Measurements from ENCODE around the gene CACNB4.

CACNB4 gene

DNA sequence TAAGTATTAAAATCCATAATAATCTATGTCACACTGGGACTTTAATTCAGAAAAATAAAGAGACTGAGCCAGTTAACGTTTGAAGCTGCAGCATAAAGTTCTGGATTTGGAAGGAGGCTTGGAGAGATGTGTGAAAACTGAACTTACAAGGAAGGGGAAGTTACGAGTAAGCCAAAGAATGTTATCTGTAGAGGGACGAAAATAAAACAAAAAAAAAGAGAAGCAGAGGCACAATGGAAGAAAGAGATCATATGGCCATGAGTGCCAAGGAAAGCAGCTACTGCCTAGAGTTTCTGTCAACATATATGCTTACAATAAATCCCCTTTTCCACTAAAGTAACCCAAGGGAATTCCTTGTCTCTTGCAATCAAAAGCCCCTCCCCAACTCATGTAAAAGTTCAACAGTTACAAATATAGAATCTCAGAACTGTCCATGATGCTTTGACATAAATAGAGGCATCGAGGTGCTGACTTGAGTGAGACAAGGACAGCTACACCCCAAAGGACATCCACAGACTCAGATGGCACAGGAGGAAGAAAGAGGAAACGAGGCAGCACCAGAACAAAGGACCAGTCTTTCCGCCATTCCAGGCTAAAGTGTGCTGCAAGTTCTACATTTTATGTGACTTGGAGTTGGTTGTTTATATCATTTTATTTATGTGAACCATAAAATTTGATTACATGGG is 254.5 kb downstream of the CACNB4 start:
- H3K4me3 ChIP-seq (ENCODE audit: low read depth, low read length) = no peak overlapping the region
- H3K9me3 ChIP-seq (ENCODE audit: severe bottlenecking) = no peaks in the 10 kb centered on the region
- H3K27ac ChIP-seq = no peak overlapping the region
- TF ChIP-seq, protein P1, sequence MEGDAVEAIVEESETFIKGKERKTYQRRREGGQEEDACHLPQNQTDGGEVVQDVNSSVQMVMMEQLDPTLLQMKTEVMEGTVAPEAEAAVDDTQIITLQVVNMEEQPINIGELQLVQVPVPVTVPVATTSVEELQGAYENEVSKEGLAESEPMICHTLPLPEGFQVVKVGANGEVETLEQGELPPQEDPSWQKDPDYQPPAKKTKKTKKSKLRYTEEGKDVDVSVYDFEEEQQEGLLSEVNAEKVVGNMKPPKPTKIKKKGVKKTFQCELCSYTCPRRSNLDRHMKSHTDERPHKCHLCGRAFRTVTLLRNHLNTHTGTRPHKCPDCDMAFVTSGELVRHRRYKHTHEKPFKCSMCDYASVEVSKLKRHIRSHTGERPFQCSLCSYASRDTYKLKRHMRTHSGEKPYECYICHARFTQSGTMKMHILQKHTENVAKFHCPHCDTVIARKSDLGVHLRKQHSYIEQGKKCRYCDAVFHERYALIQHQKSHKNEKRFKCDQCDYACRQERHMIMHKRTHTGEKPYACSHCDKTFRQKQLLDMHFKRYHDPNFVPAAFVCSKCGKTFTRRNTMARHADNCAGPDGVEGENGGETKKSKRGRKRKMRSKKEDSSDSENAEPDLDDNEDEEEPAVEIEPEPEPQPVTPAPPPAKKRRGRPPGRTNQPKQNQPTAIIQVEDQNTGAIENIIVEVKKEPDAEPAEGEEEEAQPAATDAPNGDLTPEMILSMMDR (IDR thresholded peaks at IDR 0.05; ENCODE audit: low read depth, low read length) = no peak
- H3K36me3 ChIP-seq = no peaks in the 10 kb centered on the region
- no peaks in the 10 kb centered on the region for H3K27me3 ChIP-seq (ENCODE audit: insufficient read depth, low read depth, severe bottlenecking)
- DNase-seq = no peak

DNA sequence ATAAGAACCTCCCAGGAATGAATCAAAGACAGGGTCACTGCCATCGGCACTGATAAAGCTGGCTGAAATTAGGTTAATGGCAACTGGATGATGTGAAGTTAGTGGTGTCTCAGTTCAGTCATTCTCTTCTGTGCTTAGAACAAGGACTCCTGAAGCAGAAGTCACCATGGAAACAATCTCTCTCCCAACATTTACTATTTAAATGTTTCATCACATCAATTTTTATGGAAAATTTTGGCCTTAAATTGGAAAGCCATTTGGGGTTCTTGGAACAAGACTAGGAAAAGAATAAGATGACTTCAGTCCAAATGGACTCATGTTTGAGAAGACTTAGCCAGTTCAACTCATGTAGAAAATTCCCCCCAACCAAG is 255.2 kb downstream of the CACNB4 start:
- Histone ChIP-seq H3K27me3 (ENCODE audit: insufficient read depth, low read depth, severe bottlenecking) (no peaks in the 10 kb centered on the region), H3K36me3 (no peaks in the 10 kb centered on the region), H3K27ac (no peak overlapping the region), H3K4me3 (ENCODE audit: low read depth, low read length) (no peak overlapping the region), H3K9me3 (ENCODE audit: severe bottlenecking) (no peaks in the 10 kb centered on the region)
- TF ChIP-seq, protein P1 (IDR thresholded peaks at IDR 0.05; ENCODE audit: low read depth, low read length) = no peak
- DNase-seq = no peak

DNA sequence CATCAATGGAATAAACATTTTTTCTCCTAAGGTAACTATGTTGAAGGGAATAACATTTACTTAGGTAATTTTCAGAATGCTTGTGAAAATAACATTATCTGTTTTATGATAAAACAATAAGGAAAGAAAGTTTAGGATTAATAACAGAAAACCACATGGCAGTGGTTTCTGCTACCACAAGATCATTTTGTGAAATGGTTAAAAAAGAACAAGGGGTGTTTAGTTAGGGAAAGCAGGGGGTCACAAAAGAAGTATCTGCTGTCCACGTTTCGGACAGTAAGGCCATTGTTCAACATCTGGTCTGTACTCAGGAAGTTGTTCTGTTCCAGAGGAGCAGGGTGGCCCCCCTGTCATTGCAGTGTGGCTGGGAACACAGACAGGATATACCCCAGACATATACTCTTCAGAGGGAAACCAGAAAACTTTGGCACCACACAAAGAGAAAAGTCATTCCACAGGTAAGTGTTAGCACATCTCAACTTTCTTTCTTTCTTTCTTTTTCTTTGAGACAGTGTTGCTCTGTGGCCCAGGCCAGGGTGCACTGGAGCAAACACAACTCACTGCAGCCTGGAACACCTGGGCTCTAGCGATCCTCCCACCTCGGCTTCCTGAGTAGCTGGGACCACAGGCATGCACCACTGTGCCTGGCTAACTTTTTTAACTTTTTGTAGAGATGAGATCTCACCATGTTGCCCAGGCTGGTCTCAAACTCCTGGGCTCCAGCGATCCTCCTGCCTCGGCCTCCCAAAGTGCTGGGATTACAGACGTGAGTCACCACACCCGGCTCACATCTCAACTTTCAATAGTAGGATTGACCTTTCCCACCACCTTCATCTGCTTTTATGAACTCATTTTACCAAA is 255.8 kb downstream of the CACNB4 start:
- no peak for DNase-seq
- Histone ChIP-seq H3K36me3 (no peaks in the 10 kb centered on the region), H3K27me3 (ENCODE audit: insufficient read depth, low read depth, severe bottlenecking) (no peaks in the 10 kb centered on the region), H3K27ac (no peak overlapping the region), H3K9me3 (ENCODE audit: severe bottlenecking) (no peaks in the 10 kb centered on the region), H3K4me3 (ENCODE audit: low read depth, low read length) (no peak overlapping the region)
- TF ChIP-seq, protein P1 (IDR thresholded peaks at IDR 0.05; ENCODE audit: low read depth, low read length) = no peak

DNA sequence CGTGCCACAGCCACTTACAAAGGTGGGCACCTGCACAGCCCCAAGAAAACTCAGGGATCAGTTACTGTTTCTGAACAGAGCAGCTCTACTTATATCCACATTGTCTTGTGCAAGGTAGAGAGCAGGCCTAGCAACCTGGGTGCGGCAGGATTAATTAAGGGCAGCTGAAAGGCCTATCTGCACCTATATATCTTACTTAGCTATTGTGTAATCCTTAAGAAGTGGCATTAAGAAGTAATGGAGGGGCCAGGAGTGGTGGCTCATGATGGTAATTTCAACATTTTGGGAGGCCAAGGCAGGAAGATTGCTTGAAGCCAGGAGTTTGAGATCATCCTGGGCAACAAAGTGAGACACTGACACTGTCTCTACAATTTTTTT is 257.8 kb downstream of the CACNB4 start:
- TF ChIP-seq, protein P1 (IDR thresholded peaks at IDR 0.05; ENCODE audit: low read depth, low read length) = no peak
- no peaks in the 10 kb centered on the region for H3K9me3 ChIP-seq (ENCODE audit: severe bottlenecking)
- no peaks in the 10 kb centered on the region for H3K36me3 ChIP-seq
- H3K27me3 ChIP-seq (ENCODE audit: insufficient read depth, low read depth, severe bottlenecking) = no peaks in the 10 kb centered on the region
- peak overlapping the region; percentile 21; the same call in 1 of the 2 replicates for H3K27ac ChIP-seq
- DNase-seq = peak; percentile 67
- H3K4me3 ChIP-seq (ENCODE audit: low read depth, low read length) = no peak overlapping the region

DNA sequence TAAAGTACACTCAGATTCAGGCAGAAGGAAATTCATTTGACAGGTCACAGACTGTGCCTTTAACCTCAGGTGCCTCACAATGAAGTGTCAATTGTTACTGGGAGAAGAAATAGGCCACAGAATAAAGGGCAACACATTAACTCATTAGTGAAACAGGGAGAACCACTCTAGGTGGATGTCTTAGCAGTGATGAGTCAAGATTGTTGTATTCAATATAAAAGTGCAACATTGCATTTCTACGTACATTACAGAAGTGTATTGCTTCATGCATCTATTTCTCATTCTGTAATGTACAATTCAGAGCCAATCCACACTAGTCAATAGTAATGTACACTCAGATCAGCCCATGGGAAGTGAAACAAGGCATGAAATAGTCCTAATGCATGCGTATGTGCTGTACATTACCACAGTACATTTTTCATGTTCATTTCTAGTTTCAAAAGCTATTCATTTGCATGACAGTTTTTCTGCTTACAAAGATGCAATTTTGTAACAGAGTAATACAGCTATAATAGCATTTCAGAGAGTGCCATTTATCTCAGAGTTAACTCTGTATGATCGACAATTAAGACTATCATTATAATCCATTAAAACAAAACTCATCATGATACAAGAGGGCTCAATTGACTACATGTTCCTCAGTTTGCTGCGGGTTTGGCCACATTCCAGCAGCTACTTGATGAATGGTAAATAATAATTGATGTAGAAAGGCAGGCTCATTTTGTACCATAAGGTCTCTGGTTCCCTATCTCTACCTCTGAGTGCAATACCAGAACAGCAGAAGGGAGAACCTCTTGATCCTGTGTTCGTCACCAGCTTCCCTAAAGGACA is 258.4 kb downstream of the CACNB4 start:
- Histone ChIP-seq H3K36me3 (no peaks in the 10 kb centered on the region), H3K4me3 (ENCODE audit: low read depth, low read length) (no peak overlapping the region), H3K9me3 (ENCODE audit: severe bottlenecking) (no peaks in the 10 kb centered on the region), H3K27me3 (ENCODE audit: insufficient read depth, low read depth, severe bottlenecking) (no peaks in the 10 kb centered on the region), H3K27ac (peak overlapping the region; percentile 21; the same call in 1 of the 2 replicates)
- TF ChIP-seq, protein P1 (IDR thresholded peaks at IDR 0.05; ENCODE audit: low read depth, low read length) = no peak
- no peak for DNase-seq

All from WERI-Rb-1 (cell line).